Spleen (tissue), 11 donors: Measurements from ENCODE around the gene FASN. TPM values are rescaled to one million over a fixed set of nuclear protein-coding genes. Genes with fewer than 3 reads are reported as not detected.

Experiments
- DNase-seq: peaks from one replicate; pipeline ENCODE4 v3.0.0-alpha.2; 2020
- H3K27ac ChIP-seq, 8 donors: fragments of 200-600 bp; sonication (generic) in 7 of 8; 1 replicate in 4 of 8; 2 replicates in 4 of 8; pipeline versions ENCODE4 v1.5.0 to v1.8.0; 2016 to 2021; ENCODE audit warnings: inconsistent platforms in 4 of 8, mild to moderate bottlenecking in 4 of 8, moderate library complexity in 1 of 8
- H3K27me3 ChIP-seq, 7 donors: fragments of 200-600 bp; sonication (generic) in 6 of 7; replicated peaks in 1 of 7; 1 replicate in 4 of 7; 2 replicates in 3 of 7; pipeline versions ENCODE4 v1.5.0 to v1.8.0; 2016 to 2021; ENCODE audit warnings: inconsistent platforms in 3 of 7, mild to moderate bottlenecking in 1 of 7
- H3K36me3 ChIP-seq, 6 donors: fragments of 200-600 bp; sonication (generic) in 5 of 6; 1 replicate in 4 of 6; 2 replicates in 2 of 6; pipeline versions ENCODE4 v1.5.0 to v1.8.0; 2016 to 2021; ENCODE audit warnings: inconsistent platforms in 2 of 6
- H3K4me1 ChIP-seq, 6 donors: fragments of 200-600 bp; sonication (generic) in 5 of 6; 1 replicate in 3 of 6; 2 replicates in 3 of 6; pipeline versions ENCODE4 v1.5.0 to v1.8.0; 2016 to 2021; ENCODE audit warnings: inconsistent platforms in 3 of 6
- H3K4me3 ChIP-seq, 8 donors: fragments of 200-600 bp; sonication (generic) in 7 of 8; 1 replicate in 4 of 8; 2 replicates in 4 of 8; pipeline versions ENCODE4 v1.5.0 to v1.8.0; 2016 to 2021; ENCODE audit warnings: inconsistent platforms in 4 of 8, mild to moderate bottlenecking in 4 of 8, moderate library complexity in 2 of 8
- H3K9me3 ChIP-seq, 8 donors: fragments of 200-600 bp; sonication (generic) in 7 of 8; 1 replicate in 4 of 8; 2 replicates in 4 of 8; pipeline versions ENCODE4 v1.5.0 to v1.8.0; 2016 to 2021; ENCODE audit warnings: inconsistent platforms in 4 of 8
- CTCF ChIP-seq, 11 experiments: fragments of 200-600 bp in 7 of 11; fragments of 450-650 bp in 4 of 11; sonication (generic) in 4 of 11; IDR thresholded peaks in 8 of 11; conservative IDR thresholded peaks in 3 of 11; 1 replicate in 7 of 11; 2 replicates in 4 of 11; pipeline versions ENCODE4 v1.4.0 to v1.8.0; 2016 to 2021; ENCODE audit warnings: antibody characterized with exemption in 11 of 11, inconsistent platforms in 4 of 11, mild to moderate bottlenecking in 1 of 11
- POLR2A ChIP-seq, 3 donors: fragments of 450-650 bp; IDR thresholded peaks; one replicate each; pipeline ENCODE4 v1.5.1; 2017; ENCODE audit warnings: antibody characterized with exemption in 3 of 3, mild to moderate bottlenecking in 1 of 3
- POLR2AphosphoS5 ChIP-seq, 3 donors: sonication (generic); formaldehyde crosslinking; IDR thresholded peaks; one replicate each; pipeline ENCODE4 v1.5.1; 2017; ENCODE audit warnings: antibody characterized with exemption in 3 of 3
- WGBS, 5 donors: extraction: QIAGEN DNeasy Blood & Tissue Kit in 3 of 5; methylation state at CpG; one replicate each; pipeline versions ENCODE4 v1.1.5 to v1.1.7; 2013 to 2018; 5-methylcytosine and 5-hydroxymethylcytosine counted together
- intact Hi-C: fragments of 100-400 bp; cut with DNase I; formaldehyde crosslinking; loops from one replicate; pipeline ENCODE4 v1.15.0; 2023; ENCODE audit warnings: low total_unique reads
- polyA plus RNA-seq, 3 donors: library from polyadenylated mRNA; stranded (reverse); fragments of 200-250 nt; gene quantifications; one replicate each; pipeline ENCODE4 v1.2.1, GENCODE V29; 2013
- total RNA-seq, 7 donors: library from RNA; depleted of rRNA in 3 of 7; stranded (reverse); fragments of >200 nt in 3 of 7; fragmentation: NEBNext Ultra II Directional in 4 of 7; extraction: Animal tissue kit (Norgen Biotek cat#: 25700) in 4 of 7; gene quantifications; one replicate each; pipeline versions ENCODE4 v1.1.0 to v1.2.1, GENCODE V29; 2016 to 2021
- donor health status: healthy with polysubstance abuse.
- donor health status: DM: no; HTN: no; CAD: no; lungs with moderate emphysema.
- donor health status: DM: no; HTN: no; CAD: no.
- donor health status: Bipolar disorder and iron deficiency.
- donor health status: healthy.
- donor health status: DM: no; HTN: no; CAD: no.
- donor health status: DM: yes; HTN: yes; CAD: no.

FASN gene
- total and polyA plus RNA-seq, 10 donors = 9.3 to 45.2 (median 21.3) TPM

- Histone ChIP-seq H3K27me3 (no peaks in the 10 kb centered on the region), H3K9me3 (no peaks in the 10 kb centered on the region), H3K4me1 (peaks cover 0 to 13% (median 4%) of the 10 kb centered on the region in 6 donors), H3K4me3 (no peak overlapping the region), H3K36me3 (peaks cover 0 to 100% (median 99%) of the 10 kb centered on the region in 6 donors), H3K27ac (peak overlapping the region in 1 of 8 donors; percentile 33)
- DNase-seq = no peak
- TF ChIP-seq CTCF (IDR thresholded peaks at IDR 0.05 in 8 of 11, conservative IDR thresholded peaks at IDR 0.05 in 3 of 11) (no peak), POLR2AphosphoS5 (IDR thresholded peaks at IDR 0.05) (no peak), POLR2A (IDR thresholded peaks at IDR 0.05) (no peak)
- intact Hi-C loops = no loop called here
- 89 to 97% (median 94%) methylated on average over 4 to 25 of the region's 25 CpGs for WGBS, 5 donors
These were observed 11.9 kb downstream of the FASN start for GRCh38 chr17:82085931-82086764.

- Histone ChIP-seq H3K9me3 (no peaks in the 10 kb centered on the region), H3K27me3 (no peaks in the 10 kb centered on the region), H3K4me1 (peaks cover 0 to 13% (median 4%) of the 10 kb centered on the region in 6 donors), H3K4me3 (peak overlapping the region in 1 of 8 donors; percentile 0), H3K27ac (peak overlapping the region in 2 of 8 donors; percentile 33 to 50), H3K36me3 (peaks cover 0 to 100% (median 99%) of the 10 kb centered on the region in 6 donors)
- TF ChIP-seq POLR2A (IDR thresholded peaks at IDR 0.05) = no peak
- TF ChIP-seq CTCF (IDR thresholded peaks at IDR 0.05 in 8 of 11, conservative IDR thresholded peaks at IDR 0.05 in 3 of 11) = no peak
- TF ChIP-seq POLR2AphosphoS5 (IDR thresholded peaks at IDR 0.05) = peak in 2 of 3 donors; percentile 51 to 62
- intact Hi-C loops = no loop called here
- no peak for DNase-seq
- WGBS, 5 donors = 76 to 87% (median 84%) methylated on average over 33 to 49 of the region's 49 CpGs
These were observed 12.8 kb downstream of the FASN start for GRCh38 chr17:82085031-82085861.

GRCh38 chr17:82084373-82085030, 13.5 kb downstream of the FASN start:
- DNase-seq = no peak
- Histone ChIP-seq H3K27ac (peak overlapping the region in 1 of 8 donors; percentile 50), H3K9me3 (no peaks in the 10 kb centered on the region), H3K4me1 (peaks cover 0 to 13% (median 4%) of the 10 kb centered on the region in 6 donors), H3K27me3 (no peaks in the 10 kb centered on the region), H3K36me3 (peaks cover 0 to 100% (median 98%) of the 10 kb centered on the region in 6 donors), H3K4me3 (peak overlapping the region in 1 of 8 donors; percentile 0)
- 85 to 91% (median 86%) methylated on average over 18 to 31 of the region's 31 CpGs for WGBS, 5 donors
- intact Hi-C loops = no loop called here
- TF ChIP-seq POLR2AphosphoS5 (IDR thresholded peaks at IDR 0.05) = no peak
- TF ChIP-seq POLR2A (IDR thresholded peaks at IDR 0.05) = no peak
- TF ChIP-seq CTCF (IDR thresholded peaks at IDR 0.05 in 8 of 11, conservative IDR thresholded peaks at IDR 0.05 in 3 of 11) = no peak
